HEK293T (cell line): ENCODE results near the gene KRTAP10-10.

ENCODE experiments used
- SP1 ChIP-seq: fragments of 450-650 bp; IDR thresholded peaks from 2 replicates; pipeline ENCODE4 v1.6.1; 2017
- SUZ12 ChIP-seq: fragments of 450-650 bp; IDR thresholded peaks from 2 replicates; pipeline ENCODE4 v1.6.1; 2016; ENCODE audit warnings: mild to moderate bottlenecking

- TF ChIP-seq SP1 (no peak), SUZ12 (no peak)
These were observed 10.9 kb upstream of the KRTAP10-10 start for GRCh38 chr21:44626262-44626661.
